ENCODE measurements around the gene LRRC1.

DNA sequence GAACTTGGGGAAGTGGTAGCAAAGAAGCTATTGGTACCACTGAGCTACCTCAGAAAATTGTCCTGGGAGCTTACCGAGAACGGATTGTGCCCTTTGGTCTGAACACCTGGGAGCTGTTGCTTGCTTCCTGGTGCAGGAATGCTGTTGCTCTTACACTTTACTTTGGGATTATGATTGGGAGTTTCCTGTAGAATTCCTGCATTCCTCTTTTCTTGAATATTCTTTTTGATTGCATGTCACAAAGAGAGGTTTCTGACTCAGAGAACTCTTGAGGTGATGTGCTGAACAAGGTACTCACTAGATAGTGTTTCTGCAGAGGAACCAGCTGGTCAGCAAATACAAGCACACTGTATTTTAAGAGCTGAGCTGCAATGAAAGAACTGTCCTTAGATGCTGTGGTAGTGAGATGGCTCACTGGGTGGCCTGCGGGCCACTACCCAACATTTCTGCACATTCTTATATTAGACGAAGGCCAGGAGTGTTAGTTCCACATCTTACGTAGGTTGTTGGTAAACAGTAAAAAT, 35.0 kb downstream of the LRRC1 start:
- TF ChIP-seq, protein P1, sequence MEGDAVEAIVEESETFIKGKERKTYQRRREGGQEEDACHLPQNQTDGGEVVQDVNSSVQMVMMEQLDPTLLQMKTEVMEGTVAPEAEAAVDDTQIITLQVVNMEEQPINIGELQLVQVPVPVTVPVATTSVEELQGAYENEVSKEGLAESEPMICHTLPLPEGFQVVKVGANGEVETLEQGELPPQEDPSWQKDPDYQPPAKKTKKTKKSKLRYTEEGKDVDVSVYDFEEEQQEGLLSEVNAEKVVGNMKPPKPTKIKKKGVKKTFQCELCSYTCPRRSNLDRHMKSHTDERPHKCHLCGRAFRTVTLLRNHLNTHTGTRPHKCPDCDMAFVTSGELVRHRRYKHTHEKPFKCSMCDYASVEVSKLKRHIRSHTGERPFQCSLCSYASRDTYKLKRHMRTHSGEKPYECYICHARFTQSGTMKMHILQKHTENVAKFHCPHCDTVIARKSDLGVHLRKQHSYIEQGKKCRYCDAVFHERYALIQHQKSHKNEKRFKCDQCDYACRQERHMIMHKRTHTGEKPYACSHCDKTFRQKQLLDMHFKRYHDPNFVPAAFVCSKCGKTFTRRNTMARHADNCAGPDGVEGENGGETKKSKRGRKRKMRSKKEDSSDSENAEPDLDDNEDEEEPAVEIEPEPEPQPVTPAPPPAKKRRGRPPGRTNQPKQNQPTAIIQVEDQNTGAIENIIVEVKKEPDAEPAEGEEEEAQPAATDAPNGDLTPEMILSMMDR (conservative IDR thresholded peaks at IDR 0.05 in 1 of 2, IDR thresholded peaks at IDR 0.05 in 1 of 2; ENCODE audit: low read depth in 1 of 2, low read length in 2 of 2) = no peak
- no peak for TF ChIP-seq EZH2 (IDR thresholded peaks at IDR 0.05; ENCODE audit: low read length, missing control alignments)

Data from fibroblast of lung (primary cell).